GM13976 (cell line): Measurements from ENCODE around the gene SH3BGRL3.
"Not testable (repeated sequence)": the region's sequence is repeated elsewhere in the genome, so short reads cannot be mapped to it uniquely, and the experiment has no call there.

Experiments used
- DNase-seq: peaks from one replicate; pipeline ENCODE4 v3.0.0; 2012; ENCODE audit warnings: low spot score
- in situ Hi-C: fragments of 300-500 bp; cut with MboI; formaldehyde crosslinking; loops from one replicate; pipeline ENCODE4 v1.12.0; 2022; ENCODE audit warnings: low sequenced_read_pairs, mixed read lengths, inconsistent platforms; ENCODE audit not compliant: unreplicated experiment
- TF ChIP-seq, protein P1 (sequence below): IDR thresholded peaks from 2 replicates; pipeline ENCODE4 v1.5.1; 2012; ENCODE audit warnings: borderline replicate concordance, mild to moderate bottlenecking; ENCODE audit not compliant: insufficient read depth; ENCODE audit errors: extremely low read depth, missing control alignments, control extremely low read depth

SH3BGRL3 gene

GRCh38 chr1:26291433-26291832, 11.5 kb downstream of the SH3BGRL3 start:
- in situ Hi-C loops = no loop called here
- peak; percentile 12 for DNase-seq
- TF ChIP-seq, protein P1, sequence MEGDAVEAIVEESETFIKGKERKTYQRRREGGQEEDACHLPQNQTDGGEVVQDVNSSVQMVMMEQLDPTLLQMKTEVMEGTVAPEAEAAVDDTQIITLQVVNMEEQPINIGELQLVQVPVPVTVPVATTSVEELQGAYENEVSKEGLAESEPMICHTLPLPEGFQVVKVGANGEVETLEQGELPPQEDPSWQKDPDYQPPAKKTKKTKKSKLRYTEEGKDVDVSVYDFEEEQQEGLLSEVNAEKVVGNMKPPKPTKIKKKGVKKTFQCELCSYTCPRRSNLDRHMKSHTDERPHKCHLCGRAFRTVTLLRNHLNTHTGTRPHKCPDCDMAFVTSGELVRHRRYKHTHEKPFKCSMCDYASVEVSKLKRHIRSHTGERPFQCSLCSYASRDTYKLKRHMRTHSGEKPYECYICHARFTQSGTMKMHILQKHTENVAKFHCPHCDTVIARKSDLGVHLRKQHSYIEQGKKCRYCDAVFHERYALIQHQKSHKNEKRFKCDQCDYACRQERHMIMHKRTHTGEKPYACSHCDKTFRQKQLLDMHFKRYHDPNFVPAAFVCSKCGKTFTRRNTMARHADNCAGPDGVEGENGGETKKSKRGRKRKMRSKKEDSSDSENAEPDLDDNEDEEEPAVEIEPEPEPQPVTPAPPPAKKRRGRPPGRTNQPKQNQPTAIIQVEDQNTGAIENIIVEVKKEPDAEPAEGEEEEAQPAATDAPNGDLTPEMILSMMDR = no peak

DNA sequence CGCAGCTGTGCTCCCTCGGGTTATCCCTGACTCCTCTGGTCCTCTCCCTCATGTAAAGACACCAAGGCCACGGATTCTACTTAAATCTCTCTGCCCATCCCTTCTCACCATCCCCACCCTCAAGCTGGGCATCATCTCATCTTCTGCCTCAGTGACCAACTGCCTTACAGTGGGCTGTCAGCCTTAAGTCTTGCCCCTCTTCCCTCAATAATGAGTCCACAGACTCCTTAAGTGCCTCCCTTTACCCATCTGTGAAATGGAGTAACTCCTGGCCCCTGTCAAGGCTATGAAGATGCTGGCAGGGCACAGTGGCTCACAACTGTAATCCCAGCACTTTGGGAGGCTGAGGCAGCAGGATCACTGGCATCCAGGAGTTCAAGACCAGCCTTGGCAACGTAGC, 12.1 kb downstream of the SH3BGRL3 start:
- TF ChIP-seq, protein P1 = no peak
- in situ Hi-C loops = no loop called here
- no peak for DNase-seq

GRCh38 chr1:26292735-26293134, 12.8 kb downstream of the SH3BGRL3 start:
- DNase-seq, in situ Hi-C loops: not testable (repeated sequence)

- TF ChIP-seq, protein P1 = no peak
- no peak for DNase-seq
- in situ Hi-C loops = no loop called here
These were observed 14.1 kb downstream of the SH3BGRL3 start for GRCh38 chr1:26293911-26294463.

DNA sequence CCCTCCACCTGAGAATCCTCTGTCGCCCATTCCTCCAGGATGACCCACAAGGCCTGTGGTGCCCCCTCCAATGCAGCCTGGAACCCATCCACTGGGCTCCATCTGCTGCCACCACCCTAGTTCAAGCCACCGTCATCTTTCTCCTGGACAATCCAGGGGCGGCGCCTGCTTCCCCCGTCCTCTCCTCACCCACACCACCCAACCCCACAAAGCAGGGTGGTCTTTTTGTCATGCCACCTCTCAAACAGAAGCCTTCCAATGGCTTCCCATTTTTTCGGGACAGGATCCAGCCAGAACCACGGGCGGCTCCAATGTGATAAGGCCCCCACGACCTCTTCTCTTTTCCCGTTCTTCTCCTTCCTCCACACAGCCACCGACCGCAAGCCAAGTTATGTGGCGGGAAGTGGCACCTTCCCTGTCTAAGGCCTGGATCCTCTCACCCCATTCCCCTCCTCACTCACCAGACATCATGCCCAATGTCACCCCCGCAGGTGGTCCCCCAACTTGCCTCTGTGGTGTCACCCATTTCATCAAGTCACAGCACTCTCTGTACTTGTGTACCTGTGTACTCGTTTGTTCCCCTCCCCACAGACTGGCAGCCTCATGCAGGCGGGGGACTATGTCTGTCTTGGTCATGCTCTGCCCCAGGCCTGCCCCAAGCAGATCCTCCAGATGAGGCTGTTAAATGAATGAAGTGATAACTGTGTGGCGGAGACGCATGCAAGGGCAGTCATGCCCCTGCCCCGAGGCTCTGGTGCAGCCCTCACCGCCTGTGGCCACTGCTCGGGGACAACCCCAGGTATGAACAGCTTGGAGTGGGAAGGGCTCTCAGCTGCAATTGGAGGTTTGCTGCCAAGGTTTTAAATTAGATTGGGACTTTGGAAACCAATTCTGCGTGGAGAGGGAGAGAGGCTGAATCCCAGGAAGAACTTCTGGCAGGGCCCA, 15.6 kb downstream of the SH3BGRL3 start:
- in situ Hi-C loops = no loop called here
- no peak for DNase-seq
- TF ChIP-seq, protein P1 = no peak

DNA sequence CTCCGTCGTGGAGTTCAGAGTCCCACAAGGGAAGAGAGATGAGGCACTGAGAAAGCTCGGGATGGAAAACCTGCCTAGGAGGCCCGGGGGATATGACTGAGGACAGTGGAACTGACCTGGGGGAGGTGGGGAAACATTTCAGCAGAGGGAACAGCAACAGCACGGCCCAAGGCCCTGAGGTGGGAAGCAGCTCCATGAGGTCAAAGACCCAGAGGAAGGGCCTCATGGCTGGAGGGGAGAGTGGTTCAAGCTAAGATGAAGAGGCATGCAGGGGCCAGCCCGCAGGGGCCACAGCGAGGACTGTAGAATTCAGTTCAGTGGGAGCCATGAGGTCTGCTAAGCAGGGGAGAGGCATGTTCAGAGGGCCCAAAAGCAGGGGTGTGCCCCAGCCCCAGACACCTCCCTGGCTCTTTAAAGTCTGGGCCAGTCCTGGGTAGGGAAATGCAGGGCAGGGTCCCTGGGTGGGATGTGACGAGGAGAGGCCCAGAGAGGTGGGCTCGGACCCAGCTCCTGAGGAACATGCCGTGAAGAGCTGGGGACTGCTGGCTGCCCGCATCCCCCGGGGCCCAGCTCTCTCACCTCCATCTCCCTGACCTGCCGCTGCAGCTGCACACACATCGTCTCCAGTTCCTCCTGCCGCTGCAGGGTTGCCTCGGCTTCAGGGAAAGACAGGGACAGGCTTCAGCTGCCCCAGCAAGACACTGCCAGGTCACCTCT, 16.6 kb downstream of the SH3BGRL3 start:
- in situ Hi-C loops = no loop called here
- TF ChIP-seq, protein P1 = no peak
- no peak for DNase-seq
